ENCODE data around the gene TBC1D3B.
"Not testable (repeated sequence)": the region's sequence is repeated elsewhere in the genome, so short reads cannot be mapped to it uniquely, and the experiment has no call there.

The TBC1D3B gene

GRCh38 chr17:36168836-36169235 is 7.6 kb downstream of the TBC1D3B start:
- DNase-seq, result not testable (repeated sequence)

- no peak for DNase-seq
These were observed 22.4 kb downstream of the TBC1D3B start for GRCh38 chr17:36153895-36154610.

GRCh38 chr17:36152639-36153120 is 23.8 kb downstream of the TBC1D3B start:
- no peak for DNase-seq

- DNase-seq, result no peak
These were observed 24.4 kb downstream of the TBC1D3B start for GRCh38 chr17:36151891-36152638.

- DNase-seq, result no peak
These were observed 27.1 kb downstream of the TBC1D3B start for GRCh38 chr17:36149296-36149820.

- DNase-seq, result peak; percentile 14
These were observed 27.7 kb downstream of the TBC1D3B start for GRCh38 chr17:36148559-36149295.

- no peak for DNase-seq
These were observed 28.8 kb downstream of the TBC1D3B start for GRCh38 chr17:36147601-36148000.

GRCh38 chr17:36144981-36145729 is 31.3 kb downstream of the TBC1D3B start:
- DNase-seq, result no peak

GRCh38 chr17:36144014-36144413 is 32.4 kb downstream of the TBC1D3B start:
- DNase-seq, result no peak

- no peak for DNase-seq
These were observed 33.6 kb downstream of the TBC1D3B start for GRCh38 chr17:36142806-36143205.

- DNase-seq, result no peak
These were observed 34.2 kb downstream of the TBC1D3B start for GRCh38 chr17:36142235-36142634.

- no peak for DNase-seq
These were observed 40.0 kb downstream of the TBC1D3B start for GRCh38 chr17:36136439-36136838.

- no peak for DNase-seq
These were observed 40.4 kb downstream of the TBC1D3B start for GRCh38 chr17:36136036-36136435.

- no peak for DNase-seq
These were observed 41.0 kb downstream of the TBC1D3B start for GRCh38 chr17:36135465-36135864.

- no peak for DNase-seq
These were observed 42.7 kb downstream of the TBC1D3B start for GRCh38 chr17:36133602-36134236.

- DNase-seq, result no peak
These were observed 44.0 kb downstream of the TBC1D3B start for GRCh38 chr17:36132421-36132831.

- no peak for DNase-seq
These were observed 44.5 kb downstream of the TBC1D3B start for GRCh38 chr17:36131931-36132330.

- DNase-seq, result no peak
These were observed 45.0 kb downstream of the TBC1D3B start for GRCh38 chr17:36131421-36131820.

- DNase-seq, result no peak
These were observed 46.1 kb downstream of the TBC1D3B start for GRCh38 chr17:36130346-36130745.

GRCh38 chr17:36129616-36130015 is 46.8 kb downstream of the TBC1D3B start:
- DNase-seq, result no peak

GRCh38 chr17:36128411-36128978 is 47.9 kb downstream of the TBC1D3B start:
- DNase-seq, result no peak

- no peak for DNase-seq
These were observed 48.5 kb downstream of the TBC1D3B start for GRCh38 chr17:36127911-36128310.

All from NCI-H2171 (cell line).